HEK293T (cell line): ENCODE data around the gene OXNAD1.

Experiments used
- ARNT ChIP-seq: fragments of 450-650 bp; IDR thresholded peaks from 2 replicates; pipeline ENCODE4 v1.6.1; 2017; ENCODE audit warnings: mild to moderate bottlenecking
- BHLHE40 ChIP-seq: fragments of 450-650 bp; IDR thresholded peaks from 2 replicates; pipeline ENCODE4 v1.6.1; 2016; ENCODE audit warnings: mild to moderate bottlenecking, moderate library complexity, borderline replicate concordance
- FOXA1 ChIP-seq: fragments of 450-650 bp; IDR thresholded peaks from 2 replicates; pipeline ENCODE4 v1.6.1; 2016; ENCODE audit warnings: mild to moderate bottlenecking
- TARDBP ChIP-seq: fragments of 450-650 bp; IDR thresholded peaks from 2 replicates; pipeline ENCODE4 v1.6.1; 2016
- ZNF384 ChIP-seq: fragments of 450-650 bp; IDR thresholded peaks from 2 replicates; pipeline ENCODE4 v1.6.1; 2016

DNA sequence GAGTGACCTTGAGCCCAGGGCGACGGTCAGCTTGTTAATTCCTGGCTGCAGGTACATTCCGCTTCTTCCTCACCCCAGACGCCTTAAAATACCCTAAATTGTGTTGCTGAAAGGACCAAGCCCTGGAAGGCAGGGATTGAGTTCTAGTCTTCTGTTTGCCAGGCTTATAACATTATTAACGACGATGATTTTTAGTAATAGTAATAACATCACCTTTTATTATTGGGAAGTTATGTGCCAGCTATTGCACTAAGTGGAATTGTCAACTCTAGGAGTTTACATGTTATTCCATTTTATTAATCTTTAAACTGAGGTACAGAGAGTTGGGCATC is 409 bp downstream of the OXNAD1 start:
- TF ChIP-seq TARDBP, result no peak
- TF ChIP-seq ZNF384, result no peak
- no peak for TF ChIP-seq BHLHE40
- TF ChIP-seq ARNT, result no peak
- no peak for TF ChIP-seq FOXA1
